PC-9 (cell line): ENCODE measurements around the gene PRAMEF1. TPM values are rescaled to one million over a fixed set of nuclear protein-coding genes. Genes with fewer than 3 reads are reported as not detected.

Experiments
- BruUV-seq: library from RNA; stranded (reverse); fragments of 400-500 nt; replicated peaks from 2 replicates; lab custom pipeline; 2021; lab: Mats Ljungman, UMichigan
- CTCF ChIA-PET: fragments of 300-600 bp; sonication (Branson Sonifier 250); formaldehyde crosslinking; loops from one replicate; lab custom pipeline; 2022; ENCODE audit warnings: antibody characterized with exemption; lab: Charles Lee
- POLR2A ChIA-PET: fragments of 300-600 bp; sonication (Branson Sonifier 250); formaldehyde crosslinking; loops from one replicate; lab custom pipeline; 2022; ENCODE audit warnings: antibody characterized with exemption; ENCODE audit not compliant: unreplicated experiment; lab: Charles Lee
- DNase-seq, 2 experiments: peaks; one replicate each; pipeline versions ENCODE4 v3.0.0 to v3.0.0-alpha.2; 2015 to 2022; ENCODE audit warnings: mixed read lengths in 1 of 2
- H2AFZ ChIP-seq: fragments of 200-600 bp; sonication (generic); 2 replicates; pipeline ENCODE4 v1.8.1; 2017; ENCODE audit warnings: antibody characterized with exemption
- H3F3A ChIP-seq: fragments of 200-600 bp; sonication (generic); 2 replicates; pipeline ENCODE4 v1.8.1; 2017; ENCODE audit warnings: antibody characterized with exemption, mild to moderate bottlenecking, low read depth; ENCODE audit not compliant: insufficient read depth
- H3K27ac ChIP-seq: fragments of 200-600 bp; sonication (generic); 2 replicates; pipeline ENCODE4 v1.6.1; 2016; ENCODE audit warnings: mixed run types
- H3K27me3 ChIP-seq: fragments of 200-600 bp; sonication (generic); 2 replicates; pipeline ENCODE4 v1.6.1; 2016; ENCODE audit warnings: low read depth, mixed run types; ENCODE audit not compliant: insufficient read depth
- H3K36me3 ChIP-seq: fragments of 200-600 bp; sonication (generic); 2 replicates; pipeline ENCODE4 v1.6.1; 2016; ENCODE audit warnings: low read depth, mixed run types
- H3K4me1 ChIP-seq: fragments of 200-600 bp; sonication (generic); replicated peaks from 2 replicates; pipeline ENCODE4 v1.6.1; 2016; ENCODE audit warnings: mixed run types; ENCODE audit not compliant: insufficient read depth
- H3K4me2 ChIP-seq: fragments of 200-600 bp; sonication (generic); 2 replicates; pipeline ENCODE4 v1.6.1; 2017; ENCODE audit warnings: mixed run types
- H3K4me3 ChIP-seq: fragments of 200-600 bp; sonication (generic); 2 replicates; pipeline ENCODE4 v1.6.1; 2016; ENCODE audit warnings: mixed run types
- H3K79me2 ChIP-seq: fragments of 200-600 bp; sonication (generic); 2 replicates; pipeline ENCODE4 v1.6.1; 2017; ENCODE audit warnings: low read depth, mixed run types
- H3K9me2 ChIP-seq: fragments of 200-600 bp; sonication (generic); 2 replicates; pipeline ENCODE4 v1.8.1; 2017; ENCODE audit warnings: mild to moderate bottlenecking; ENCODE audit not compliant: insufficient read depth
- H3K9me3 ChIP-seq: fragments of 200-600 bp; sonication (generic); 2 replicates; pipeline ENCODE4 v1.8.1; 2016; ENCODE audit warnings: low read depth; ENCODE audit not compliant: insufficient read depth
- H4K20me1 ChIP-seq: fragments of 200-600 bp; sonication (generic); 2 replicates; pipeline ENCODE4 v1.8.1; 2017; ENCODE audit not compliant: insufficient read depth
- CTCF ChIP-seq: fragments of 200-600 bp; sonication (generic); conservative IDR thresholded peaks from 2 replicates; pipeline ENCODE4 v1.6.1; 2017; ENCODE audit warnings: mixed run types, antibody characterized with exemption, mild to moderate bottlenecking, moderate library complexity
- EZH2 ChIP-seq: fragments of 200-600 bp; sonication (generic); IDR thresholded peaks from 2 replicates; pipeline ENCODE4 v1.8.0; 2017; ENCODE audit warnings: antibody characterized with exemption, low read depth
- intact Hi-C: fragments of 100-400 bp; cut with micrococcal nuclease; formaldehyde crosslinking; loops from one replicate; pipeline ENCODE4 v1.10.0; 2022; ENCODE audit not compliant: unreplicated experiment
- total RNA-seq: library from RNA; stranded (reverse); gene quantifications from 2 replicates; pipeline ENCODE4 v1.2.3, GENCODE V29; 2021

PRAMEF1 gene
- total RNA-seq, 1 experiment from 2014 or later, result not detected

GRCh38 chr1:12763479-12763878, 27.7 kb upstream of the PRAMEF1 start:
- no peaks in the 10 kb centered on the region for H3K4me1 ChIP-seq
- H2AFZ ChIP-seq, result no peak overlapping the region
- H3K27ac ChIP-seq, result no peak overlapping the region
- intact Hi-C loops, result no loop called here
- H3K27me3 ChIP-seq, result peaks cover 40% of the 10 kb centered on the region
- H3F3A ChIP-seq, result no peaks in the 10 kb centered on the region
- no peaks in the 10 kb centered on the region for H3K79me2 ChIP-seq
- no peaks in the 10 kb centered on the region for H3K9me2 ChIP-seq
- H3K36me3 ChIP-seq, result no peaks in the 10 kb centered on the region
- no peak for TF ChIP-seq EZH2
- no peak for TF ChIP-seq CTCF
- no peak overlapping the region for H3K4me3 ChIP-seq
- DNase-seq, result no peak
- H4K20me1 ChIP-seq, result no peaks in the 10 kb centered on the region
- ChIA-PET CTCF (no interaction called here), POLR2A (no interaction called here)
- BruUV-seq, result no TSS peak
- no peaks in the 10 kb centered on the region for H3K9me3 ChIP-seq
- no peak overlapping the region for H3K4me2 ChIP-seq

GRCh38 chr1:12764016-12764415, 27.2 kb upstream of the PRAMEF1 start:
- Histone ChIP-seq H3K9me2 (no peaks in the 10 kb centered on the region), H3K4me3 (no peak overlapping the region), H4K20me1 (no peaks in the 10 kb centered on the region), H2AFZ (no peak overlapping the region), H3K4me2 (no peak overlapping the region), H3K9me3 (no peaks in the 10 kb centered on the region), H3K4me1 (no peaks in the 10 kb centered on the region), H3K36me3 (no peaks in the 10 kb centered on the region), H3F3A (no peaks in the 10 kb centered on the region), H3K27ac (no peak overlapping the region), H3K79me2 (no peaks in the 10 kb centered on the region), H3K27me3 (peaks cover 34% of the 10 kb centered on the region)
- no peak for DNase-seq
- intact Hi-C loops, result no loop called here
- TF ChIP-seq CTCF (no peak), EZH2 (no peak)
- BruUV-seq, result no TSS peak
- ChIA-PET CTCF (no interaction called here), POLR2A (no interaction called here)

GRCh38 chr1:12769031-12769430, 22.2 kb upstream of the PRAMEF1 start:
- no peak overlapping the region for H3K4me3 ChIP-seq
- no peaks in the 10 kb centered on the region for H3K9me3 ChIP-seq
- H2AFZ ChIP-seq, result no peak overlapping the region
- no peak for DNase-seq
- no peaks in the 10 kb centered on the region for H3K9me2 ChIP-seq
- BruUV-seq, result no TSS peak
- intact Hi-C loops, result no loop called here
- H3K4me2 ChIP-seq, result no peak overlapping the region
- H3K27me3 ChIP-seq, result peaks cover 6% of the 10 kb centered on the region; the same call in 1 of the 2 replicates
- no peak overlapping the region for H3K27ac ChIP-seq
- H3K79me2 ChIP-seq, result no peaks in the 10 kb centered on the region
- no peaks in the 10 kb centered on the region for H3F3A ChIP-seq
- ChIA-PET CTCF (no interaction called here), POLR2A (no interaction called here)
- H4K20me1 ChIP-seq, result no peaks in the 10 kb centered on the region
- H3K36me3 ChIP-seq, result no peaks in the 10 kb centered on the region
- TF ChIP-seq CTCF (no peak), EZH2 (no peak)
- H3K4me1 ChIP-seq, result no peaks in the 10 kb centered on the region
